DMS79 (cell line): Measurements from ENCODE around the gene DERL2.

Experiments
- DNase-seq: peaks from one replicate; lab custom pipeline; 2025; lab: John Stamatoyannopoulos, UW

DERL2 gene

DNA sequence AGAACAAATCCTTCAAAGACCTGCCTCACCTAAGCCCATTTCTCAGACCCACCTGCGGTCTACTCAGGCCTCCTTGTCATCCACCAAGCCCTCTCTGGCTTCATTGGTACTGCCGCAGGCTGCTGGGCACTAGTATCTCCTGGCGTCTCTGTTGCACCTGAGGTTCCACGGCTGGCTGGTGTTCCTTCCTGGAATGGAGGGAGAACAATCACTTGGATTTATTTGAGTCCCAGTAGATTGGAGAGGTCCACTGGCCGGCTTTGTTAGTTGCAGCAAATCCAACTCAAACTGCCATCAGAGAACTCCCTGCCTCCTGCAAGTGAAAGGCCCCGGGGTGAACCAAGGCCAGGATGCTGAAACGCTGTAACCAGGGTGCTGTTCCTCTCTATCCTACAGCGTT, 15.7 kb upstream of the DERL2 start:
- no peak for DNase-seq

GRCh38 chr17:5500589-5501391, 14.8 kb upstream of the DERL2 start:
- DNase-seq = peak; percentile 91

DNA sequence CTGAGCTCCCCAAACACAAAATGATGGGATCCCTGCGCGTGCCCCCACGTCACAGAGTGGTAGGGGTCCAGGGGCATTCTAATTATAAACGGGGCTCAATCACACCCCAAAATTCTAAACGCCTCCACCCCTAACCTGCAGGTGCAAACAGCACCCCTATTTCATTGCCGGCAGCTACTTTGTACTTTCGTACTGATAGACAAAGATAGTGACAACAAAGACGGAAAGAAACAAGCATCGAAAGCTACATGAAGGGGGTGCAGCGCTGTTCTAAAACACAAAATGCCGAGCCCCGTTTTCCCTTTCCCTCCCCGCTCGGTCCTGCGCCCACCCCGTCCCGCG, 14.2 kb upstream of the DERL2 start:
- no peak for DNase-seq

GRCh38 chr17:5499476-5500231, 13.7 kb upstream of the DERL2 start:
- DNase-seq = peak; percentile 46

- no peak for DNase-seq
Measured at GRCh38 chr17:5492970-5493369, 7.0 kb upstream of the DERL2 start.

DNA sequence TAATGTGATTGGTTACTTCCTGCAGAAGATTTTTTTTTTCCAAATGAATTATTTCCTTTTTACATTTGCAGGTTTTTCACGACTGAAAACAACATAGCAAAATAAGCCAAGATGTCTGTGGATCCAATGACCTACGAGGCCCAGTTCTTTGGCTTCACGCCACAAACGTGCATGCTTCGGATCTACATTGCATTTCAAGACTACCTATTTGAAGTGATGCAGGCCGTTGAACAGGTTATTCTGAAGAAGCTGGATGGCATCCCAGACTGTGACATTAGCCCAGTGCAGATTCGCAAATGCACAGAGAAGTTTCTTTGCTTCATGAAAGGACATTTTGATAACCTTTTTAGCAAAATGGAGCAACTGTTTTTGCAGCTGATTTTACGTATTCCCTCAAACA, 2.8 kb upstream of the DERL2 start:
- no peak for DNase-seq

DNA sequence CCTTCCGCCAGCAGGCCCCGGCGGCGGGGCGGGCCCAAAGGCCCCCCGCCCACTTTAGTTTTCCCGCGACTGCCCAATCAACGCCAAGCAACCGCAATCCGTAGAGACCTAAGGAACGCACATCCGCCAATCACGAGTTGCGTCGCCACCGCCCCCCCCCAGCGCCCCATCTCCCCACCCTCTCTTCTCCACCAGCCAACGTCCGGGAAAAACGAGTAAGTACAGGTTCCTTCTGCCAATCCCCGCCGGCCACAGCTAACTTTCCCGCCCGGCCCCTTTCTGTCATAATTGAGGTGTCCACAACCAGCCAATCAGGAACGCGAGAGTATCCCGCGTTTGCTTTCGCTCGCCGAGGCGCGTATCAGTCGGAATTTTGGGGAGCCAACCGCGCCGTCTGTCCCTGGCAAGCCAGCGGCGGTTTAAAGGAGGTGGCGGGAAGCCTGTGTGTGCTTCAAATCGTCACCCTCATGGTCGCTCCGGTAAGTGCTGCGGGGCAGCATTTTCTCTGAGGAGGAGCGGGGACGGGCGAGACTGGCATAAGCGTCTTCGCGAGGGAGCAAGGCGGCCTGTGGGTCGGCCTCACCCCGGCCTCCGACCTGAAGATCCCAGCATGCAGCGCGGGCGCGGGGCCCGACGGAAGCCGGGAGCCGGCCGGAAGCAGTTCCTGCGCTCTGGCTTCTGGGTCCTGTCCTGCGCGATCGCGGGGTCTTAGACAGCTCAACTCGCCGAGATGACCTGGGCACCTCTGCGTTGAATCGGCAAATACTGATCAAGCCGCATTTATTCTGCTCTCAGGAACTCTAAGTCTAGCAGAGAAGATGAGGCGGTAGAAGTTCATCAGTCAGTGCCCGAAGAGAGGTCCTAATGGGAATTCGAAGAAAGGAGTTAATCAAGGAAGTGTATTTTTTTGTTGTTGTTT, 487 bp upstream of the DERL2 start, which contains the start of gene MIS12:
Gene MIS12 (plus strand): TSS at position 361 of the 919 bp plus-strand sequence. CDS start 2,297 bp downstream, outside the sequence.
- peak; percentile 99 for DNase-seq

DNA sequence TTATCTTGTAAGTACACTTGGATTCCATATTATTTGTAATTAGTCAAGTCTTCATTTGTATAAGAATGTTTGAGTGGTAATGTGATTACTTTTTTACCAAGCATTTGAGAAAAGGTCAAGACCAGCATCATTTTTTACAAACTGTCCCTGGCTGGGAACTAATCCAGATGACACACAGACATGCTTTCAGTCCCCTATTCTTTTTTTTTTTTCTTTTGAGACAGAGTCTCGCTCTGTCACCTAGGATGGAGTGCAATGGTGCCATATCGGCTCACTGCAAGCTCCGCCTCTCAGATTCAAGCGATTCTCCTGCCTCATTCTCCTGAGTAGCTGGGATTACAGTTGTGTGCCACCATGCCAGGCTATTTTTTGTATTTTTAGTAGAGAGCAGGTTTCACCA, 4.5 kb downstream of the DERL2 start:
- DNase-seq = no peak

GRCh38 chr17:5480962-5481361, 5.0 kb downstream of the DERL2 start:
- no peak for DNase-seq

DNA sequence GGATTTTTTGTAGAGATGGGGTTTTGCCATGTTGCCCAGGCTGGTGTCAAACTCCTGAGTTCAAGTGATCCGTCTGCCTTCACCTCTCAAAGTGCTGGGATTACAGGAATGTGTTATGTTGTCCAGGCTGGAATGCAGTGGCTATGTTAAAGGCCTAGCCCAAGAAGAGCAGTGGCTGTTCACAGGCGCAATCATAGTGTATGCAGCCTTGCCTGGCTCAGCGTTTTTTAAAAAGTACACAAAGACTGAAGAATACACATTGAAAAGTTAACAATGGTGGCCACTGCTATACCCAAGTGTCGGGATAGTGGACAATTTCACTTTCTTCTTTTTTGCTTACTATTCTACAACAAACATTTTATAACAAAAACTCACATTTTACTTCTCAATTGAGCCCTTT, 7.0 kb downstream of the DERL2 start:
- no peak for DNase-seq

- DNase-seq = no peak
Measured at GRCh38 chr17:5473906-5474305, 12.1 kb downstream of the DERL2 start.

GRCh38 chr17:5472511-5472910, 13.5 kb downstream of the DERL2 start:
- no peak for DNase-seq

DNA sequence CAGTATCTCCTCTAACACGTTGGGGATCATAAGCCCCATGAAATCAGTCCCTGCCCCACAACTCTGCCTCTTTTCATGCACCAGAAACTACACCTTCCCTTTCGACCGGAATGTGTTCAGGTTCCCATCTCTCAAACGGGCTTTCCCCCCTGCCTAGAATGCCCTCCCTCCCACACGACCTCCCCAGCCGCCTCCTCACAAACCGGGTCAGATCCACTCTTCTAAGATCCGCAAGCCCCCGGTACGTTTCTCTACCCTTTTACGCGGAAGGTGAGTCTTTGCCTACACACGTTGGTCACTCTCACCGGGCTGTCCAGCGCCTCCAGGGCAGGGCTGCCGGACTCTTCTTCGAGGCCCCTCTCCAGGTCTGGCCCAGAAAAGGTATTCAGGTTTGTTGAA, 17.9 kb downstream of the DERL2 start:
- no peak for DNase-seq

GRCh38 chr17:5467416-5467815, 18.6 kb downstream of the DERL2 start:
- no peak for DNase-seq

DNA sequence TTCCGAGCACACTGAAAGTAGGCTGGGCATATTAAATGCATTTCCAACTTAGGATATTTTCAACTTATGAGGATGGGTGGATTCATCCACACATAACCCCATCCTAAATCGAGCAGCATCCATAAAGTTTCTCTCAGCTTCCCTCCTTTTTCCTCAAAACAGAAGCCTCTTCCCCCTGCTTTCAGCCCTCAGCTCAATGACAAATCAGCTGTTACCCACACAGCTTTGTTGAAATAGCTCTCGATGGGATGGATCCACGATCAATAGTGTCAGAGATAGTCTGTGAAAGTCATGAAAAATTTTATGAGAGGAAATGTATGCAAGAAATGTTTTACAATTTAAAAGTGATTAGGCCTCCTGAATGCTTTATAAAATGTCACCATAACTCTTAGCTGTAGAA, 19.7 kb downstream of the DERL2 start:
- DNase-seq = no peak

GRCh38 chr17:5464717-5465507, 21.1 kb downstream of the DERL2 start:
- DNase-seq = no peak

DNA sequence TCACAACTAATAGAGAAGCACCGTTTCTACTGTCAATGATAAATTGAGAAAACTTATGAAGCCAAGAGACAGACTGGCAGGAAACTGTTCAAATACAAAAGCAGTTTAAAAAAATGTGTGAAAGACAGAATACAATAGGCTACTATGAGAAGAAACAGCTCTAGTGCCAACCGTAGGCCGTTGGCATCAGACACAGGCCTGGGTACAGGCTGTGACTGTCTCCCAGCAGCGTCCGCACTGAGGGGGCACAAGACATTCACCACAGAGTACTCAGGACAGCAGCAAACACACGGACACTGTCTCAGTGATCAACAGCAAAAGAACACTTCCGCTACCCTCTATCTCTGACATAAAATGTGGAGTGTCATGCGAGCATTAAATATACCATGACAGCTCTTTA, 39.2 kb downstream of the DERL2 start:
- no peak for DNase-seq

- no peak for DNase-seq
Measured at GRCh38 chr17:5444209-5444608, 41.8 kb downstream of the DERL2 start.

GRCh38 chr17:5443728-5444127, 42.2 kb downstream of the DERL2 start:
- no peak for DNase-seq

DNA sequence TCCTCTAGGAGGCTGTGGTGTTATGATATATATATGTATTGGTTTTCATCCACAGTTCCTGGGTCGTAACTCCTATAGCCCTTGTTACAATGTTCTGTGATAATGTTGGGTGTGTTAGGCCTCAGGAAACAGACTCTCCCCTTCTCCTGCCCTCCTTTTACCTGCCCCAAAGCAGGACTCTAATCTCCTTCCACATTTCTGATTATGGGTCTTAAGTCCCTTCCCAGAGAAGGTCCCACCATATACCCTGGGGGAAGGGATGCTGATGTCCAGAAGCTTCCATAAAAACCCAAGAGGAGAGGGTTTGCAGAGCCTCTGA, 46.6 kb downstream of the DERL2 start:
- DNase-seq = no peak

- peak; percentile 67 for DNase-seq
Measured at GRCh38 chr17:5438716-5439445, 47.1 kb downstream of the DERL2 start, which contains the start of gene C1QBP. TSS of gene C1QBP (minus strand) at chr17:5439155. CDS start at chr17:5439073, 82 bp downstream.
